NCI-H510A (cell line): ENCODE results near the gene GAB1.

Experiments used
- DNase-seq: peaks from one replicate; lab custom pipeline; 2025; lab: John Stamatoyannopoulos, UW

Gene GAB1

DNA sequence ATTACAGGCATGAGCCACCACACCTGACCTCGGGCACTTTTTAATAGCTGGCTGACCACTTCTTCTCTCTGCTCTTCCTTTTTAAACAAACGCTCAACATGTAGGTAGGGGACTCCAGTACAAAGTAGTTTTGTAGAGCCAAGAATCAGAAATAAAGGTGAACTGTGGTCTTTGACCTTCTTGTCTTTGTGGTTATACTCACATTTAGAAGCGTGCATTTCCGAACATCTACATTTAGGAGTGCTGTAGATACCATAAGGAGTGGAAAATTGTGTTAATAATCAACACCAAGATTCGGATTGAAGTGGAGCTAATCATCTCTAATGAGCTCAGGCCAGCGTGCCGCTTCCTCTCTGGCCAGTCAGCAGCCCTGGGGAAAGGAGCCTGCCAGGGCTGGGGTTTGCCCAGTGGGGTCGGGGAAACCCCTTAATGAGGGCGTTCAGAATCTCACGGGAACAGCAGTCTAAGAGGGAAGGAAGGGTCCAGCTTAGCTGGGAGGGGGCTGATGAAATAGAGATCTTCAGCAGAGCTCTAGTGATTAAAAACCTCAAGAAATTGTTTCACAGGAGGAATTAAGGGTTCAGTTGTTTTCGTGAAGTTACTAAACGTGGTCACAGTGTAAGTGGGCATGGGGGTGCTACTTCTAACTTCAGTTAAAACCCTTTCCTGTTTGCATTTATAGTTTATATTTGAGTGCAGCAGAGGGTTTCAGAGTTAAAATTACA, 81.2 kb downstream of the GAB1 start:
- no peak for DNase-seq

DNA sequence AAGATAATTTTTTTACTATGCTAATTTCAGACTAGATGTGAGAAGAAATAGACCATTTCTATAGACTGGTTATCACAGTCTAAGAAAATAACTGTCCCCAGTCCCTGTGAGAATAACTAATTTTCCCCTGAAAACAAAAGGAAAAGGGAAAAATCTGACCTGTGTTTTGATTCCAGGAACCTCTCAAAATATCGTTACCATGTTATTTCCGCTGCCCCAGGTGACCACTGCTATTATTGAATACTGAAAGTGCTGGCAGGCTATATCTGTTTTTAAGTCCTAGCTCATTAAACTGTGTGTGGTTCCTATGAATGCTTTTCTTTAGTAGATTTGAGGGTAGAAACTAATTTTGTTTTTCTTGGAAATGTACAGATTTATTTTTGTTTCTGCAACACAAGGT, 83.6 kb downstream of the GAB1 start:
- DNase-seq = no peak

- DNase-seq = no peak
These were observed 84.9 kb downstream of the GAB1 start for GRCh38 chr4:143421609-143422008.

GRCh38 chr4:143424276-143424675, 87.6 kb downstream of the GAB1 start:
- no peak for DNase-seq

GRCh38 chr4:143431526-143432257, 95.0 kb downstream of the GAB1 start:
- DNase-seq = no peak

- no peak for DNase-seq
These were observed 95.5 kb downstream of the GAB1 start for GRCh38 chr4:143432258-143432591.

DNA sequence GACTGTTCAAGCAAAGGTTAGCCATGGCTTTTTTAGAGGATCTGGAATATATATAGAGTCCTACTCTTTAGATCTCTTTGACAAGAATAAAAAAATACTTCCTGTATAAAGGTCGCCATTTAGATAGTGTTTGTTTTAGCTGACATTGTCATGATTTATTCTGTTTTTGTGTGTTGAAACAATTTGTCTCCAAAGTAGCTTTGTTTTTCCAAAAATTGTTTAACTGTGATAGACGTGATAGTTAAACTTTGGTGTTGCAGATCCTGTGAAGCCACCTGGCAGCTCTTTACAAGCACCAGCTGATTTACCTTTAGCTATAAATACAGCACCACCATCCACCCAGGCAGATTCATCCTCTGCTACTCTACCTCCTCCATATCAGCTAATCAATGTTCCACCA, 96.6 kb downstream of the GAB1 start:
- DNase-seq = no peak

- DNase-seq = no peak
These were observed 99.3 kb downstream of the GAB1 start for GRCh38 chr4:143435955-143436354.

- DNase-seq = no peak
These were observed 100.8 kb downstream of the GAB1 start for GRCh38 chr4:143437476-143437875.

DNA sequence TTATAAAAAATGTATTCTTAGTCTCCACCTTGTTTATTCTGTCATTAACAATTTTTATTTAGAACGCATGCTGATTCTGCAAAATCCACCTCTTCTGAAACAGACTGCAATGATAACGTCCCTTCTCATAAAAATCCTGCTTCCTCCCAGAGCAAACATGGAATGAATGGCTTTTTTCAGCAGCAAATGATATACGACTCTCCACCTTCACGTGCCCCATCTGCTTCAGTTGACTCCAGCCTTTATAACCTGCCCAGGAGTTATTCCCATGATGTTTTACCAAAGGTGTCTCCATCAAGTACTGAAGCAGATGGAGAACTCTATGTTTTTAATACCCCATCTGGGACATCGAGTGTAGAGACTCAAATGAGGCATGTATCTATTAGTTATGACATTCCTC, 101.3 kb downstream of the GAB1 start:
- DNase-seq = no peak

GRCh38 chr4:143438710-143439109, 102.0 kb downstream of the GAB1 start:
- no peak for DNase-seq

DNA sequence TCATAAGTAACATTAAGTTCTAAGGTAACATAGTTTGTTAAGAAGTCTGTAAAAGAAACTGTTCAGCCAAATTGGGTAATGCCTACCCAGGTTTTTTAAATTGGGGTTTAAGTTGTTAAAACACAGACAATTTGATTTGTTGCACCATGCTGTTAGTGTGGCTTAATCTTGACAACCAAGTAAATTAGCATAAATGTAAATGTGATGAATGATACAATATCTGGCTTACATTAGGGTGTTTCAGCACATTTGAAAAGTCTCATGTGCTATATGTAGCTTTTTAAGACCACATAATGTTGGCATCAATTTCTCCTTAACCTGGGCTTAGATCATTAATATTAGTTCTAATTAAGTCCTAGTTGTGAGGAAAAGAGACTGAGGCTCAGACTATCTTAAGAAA, 104.4 kb downstream of the GAB1 start:
- DNase-seq = no peak

GRCh38 chr4:143441678-143442077, 105.0 kb downstream of the GAB1 start:
- no peak for DNase-seq

DNA sequence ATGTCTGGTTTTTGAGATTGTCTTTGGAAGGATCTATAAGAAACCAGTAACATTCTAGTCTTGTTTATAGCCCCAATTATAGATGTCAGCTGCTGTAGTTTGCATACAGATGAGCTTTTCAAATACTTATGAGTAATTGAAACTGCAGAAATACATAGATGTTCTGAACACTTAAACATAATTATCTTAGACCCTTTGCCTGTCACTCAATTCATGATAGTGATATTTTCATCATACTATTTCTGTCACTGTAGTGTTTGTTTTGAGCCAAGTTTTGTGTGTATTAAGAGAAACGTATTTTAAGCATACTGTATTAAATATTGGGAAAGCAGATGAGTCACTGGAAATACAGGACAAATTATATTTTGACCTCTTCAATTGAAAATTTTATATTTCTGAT, 107.1 kb downstream of the GAB1 start:
- DNase-seq = no peak

DNA sequence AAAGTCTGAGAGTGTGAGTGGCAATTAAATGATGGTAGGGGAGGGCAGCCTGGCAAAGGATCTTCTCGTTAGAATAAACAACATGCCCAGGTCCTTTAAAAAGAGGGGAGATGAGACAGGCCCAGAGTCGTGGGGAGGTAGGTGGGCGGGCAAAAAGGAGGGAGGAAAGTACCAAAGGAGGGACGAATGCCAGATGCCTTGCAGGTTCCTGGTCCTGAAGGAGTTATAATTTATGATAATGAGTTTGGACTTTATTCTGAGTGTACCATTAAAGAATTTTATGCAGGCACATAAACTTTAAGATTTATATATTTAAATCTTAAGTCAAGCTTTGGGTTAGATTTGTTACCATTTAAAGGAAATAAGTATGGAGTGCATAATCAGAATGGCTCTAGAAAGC, 114.5 kb downstream of the GAB1 start:
- no peak for DNase-seq

DNA sequence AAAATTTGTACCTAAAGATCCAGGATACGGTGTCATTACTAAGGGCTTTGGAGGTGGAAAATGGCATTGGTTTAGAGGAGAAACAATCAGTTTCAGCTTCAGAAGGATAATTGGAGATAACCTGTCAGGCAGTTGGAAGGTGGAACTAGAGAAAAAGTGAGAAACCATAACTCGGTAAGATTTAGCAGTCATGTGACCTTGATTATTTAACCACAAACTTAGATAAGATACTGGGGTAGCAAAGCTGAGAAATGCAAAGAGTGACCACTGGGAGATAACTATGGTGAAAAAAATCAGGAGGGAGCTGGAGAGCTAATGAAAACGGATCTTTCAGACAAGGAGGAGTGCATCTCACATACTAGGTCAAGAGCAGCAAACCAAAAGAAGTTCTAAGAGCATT, 118.5 kb downstream of the GAB1 start:
- no peak for DNase-seq

GRCh38 chr4:143458966-143459365, 122.3 kb downstream of the GAB1 start:
- DNase-seq = no peak

DNA sequence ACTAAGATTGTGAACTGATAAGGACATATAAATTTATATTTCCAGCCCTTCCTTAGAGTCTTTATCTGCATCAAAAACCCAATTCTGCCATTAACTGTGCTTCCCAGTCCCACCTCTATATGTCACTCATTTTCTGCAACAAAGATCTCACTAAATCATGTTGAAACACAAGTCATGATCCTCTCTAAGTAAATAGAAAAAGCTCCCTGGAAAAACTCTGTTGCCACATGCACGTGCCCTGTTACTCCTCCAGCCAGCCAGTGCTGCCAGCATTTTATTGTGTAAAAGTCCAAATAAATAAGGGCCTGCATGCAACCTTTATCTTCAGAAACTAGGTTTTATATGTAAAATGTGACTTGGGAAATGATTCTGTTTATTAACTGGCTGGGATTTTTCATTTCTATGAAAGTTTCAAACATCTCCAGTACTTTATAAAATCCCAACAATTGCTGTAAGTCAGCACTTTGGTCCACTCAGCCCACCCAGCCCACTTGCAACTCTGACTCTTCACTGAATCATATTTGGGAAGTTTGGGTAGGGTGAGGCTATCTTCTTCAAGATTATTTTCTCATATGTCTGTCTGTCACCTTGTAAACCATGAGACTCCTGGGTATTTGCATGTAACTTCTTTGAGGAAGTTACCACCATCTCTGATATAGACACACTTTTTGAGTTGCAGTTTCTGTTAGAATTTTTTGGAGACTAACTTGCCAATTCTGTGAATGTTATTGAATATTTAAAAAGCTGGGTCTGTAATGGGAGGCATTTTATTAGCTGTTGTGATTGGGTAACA, 136.9 kb downstream of the GAB1 start:
- DNase-seq = no peak

- DNase-seq = no peak
These were observed 140.8 kb downstream of the GAB1 start for GRCh38 chr4:143477487-143477886.

GRCh38 chr4:143481361-143481760, 144.7 kb downstream of the GAB1 start:
- no peak for DNase-seq

DNA sequence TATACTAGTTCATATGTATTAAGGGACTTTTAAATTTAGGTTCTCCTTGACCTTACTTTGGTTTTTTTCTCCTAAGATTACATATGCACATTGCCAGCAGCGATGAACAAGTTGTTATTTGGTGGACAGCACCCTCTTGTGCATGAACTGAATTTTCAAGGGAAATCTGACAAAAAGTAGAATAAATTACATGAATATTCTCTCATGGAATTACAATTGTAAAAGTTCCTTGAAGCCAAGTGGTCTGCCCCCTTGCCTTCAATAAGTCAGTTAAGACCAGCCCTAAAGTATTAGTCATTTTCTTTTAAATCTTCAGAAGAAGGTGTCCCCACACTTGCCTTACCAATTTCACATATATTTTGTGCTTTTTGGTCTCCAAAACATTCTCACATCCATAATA, 146.2 kb downstream of the GAB1 start:
- DNase-seq = no peak

- no peak for DNase-seq
These were observed 149.6 kb downstream of the GAB1 start for GRCh38 chr4:143486314-143486713.

DNA sequence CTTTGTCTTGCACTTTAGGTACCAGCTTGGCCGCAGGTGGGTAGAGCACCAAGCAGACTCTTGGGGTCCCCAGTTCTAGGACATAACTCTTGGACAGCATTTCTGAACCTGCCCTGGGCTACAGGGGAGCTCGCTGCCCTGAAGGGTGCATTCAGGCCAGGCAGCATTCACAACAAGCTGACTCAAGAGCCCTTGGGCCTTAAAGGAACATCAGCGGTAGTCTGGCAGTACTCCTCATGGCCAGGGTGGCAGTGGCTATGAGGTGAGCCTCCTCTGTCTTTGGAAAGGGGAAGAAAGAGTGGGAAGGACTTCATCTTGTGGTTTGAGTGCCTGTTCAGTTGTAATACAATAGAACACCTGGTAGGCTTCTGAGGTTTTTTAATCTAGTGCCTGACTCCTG, 152.0 kb downstream of the GAB1 start:
- no peak for DNase-seq
